HG03439 (cell line): Measurements from ENCODE around the gene FRRS1L.

Source experiments
- ATAC-seq: cut with Tn5 transposase; IDR thresholded peaks from one replicate; pipeline ENCODE4 v1.9.1; 2021; ENCODE audit warnings: mild to moderate bottlenecking, moderate library complexity; ENCODE audit not compliant: unreplicated experiment

The FRRS1L gene, protein sequence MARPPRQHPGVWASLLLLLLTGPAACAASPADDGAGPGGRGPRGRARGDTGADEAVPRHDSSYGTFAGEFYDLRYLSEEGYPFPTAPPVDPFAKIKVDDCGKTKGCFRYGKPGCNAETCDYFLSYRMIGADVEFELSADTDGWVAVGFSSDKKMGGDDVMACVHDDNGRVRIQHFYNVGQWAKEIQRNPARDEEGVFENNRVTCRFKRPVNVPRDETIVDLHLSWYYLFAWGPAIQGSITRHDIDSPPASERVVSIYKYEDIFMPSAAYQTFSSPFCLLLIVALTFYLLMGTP

GRCh38 chr9:109166771-109167601, at the start of gene FRRS1L:
Gene FRRS1L (minus strand): TSS chr9:109167249. CDS start chr9:109167138, 111 bp downstream.
- ATAC-seq: no peak

GRCh38 chr9:109214414-109214813, 47.4 kb upstream of the FRRS1L start:
- ATAC-seq: no peak

GRCh38 chr9:109213285-109214121, 46.5 kb upstream of the FRRS1L start:
- no peak for ATAC-seq

- no peak for ATAC-seq
Measured at GRCh38 chr9:109212768-109213167, 45.7 kb upstream of the FRRS1L start.

GRCh38 chr9:109206670-109207069, 39.6 kb upstream of the FRRS1L start:
- ATAC-seq: no peak

DNA sequence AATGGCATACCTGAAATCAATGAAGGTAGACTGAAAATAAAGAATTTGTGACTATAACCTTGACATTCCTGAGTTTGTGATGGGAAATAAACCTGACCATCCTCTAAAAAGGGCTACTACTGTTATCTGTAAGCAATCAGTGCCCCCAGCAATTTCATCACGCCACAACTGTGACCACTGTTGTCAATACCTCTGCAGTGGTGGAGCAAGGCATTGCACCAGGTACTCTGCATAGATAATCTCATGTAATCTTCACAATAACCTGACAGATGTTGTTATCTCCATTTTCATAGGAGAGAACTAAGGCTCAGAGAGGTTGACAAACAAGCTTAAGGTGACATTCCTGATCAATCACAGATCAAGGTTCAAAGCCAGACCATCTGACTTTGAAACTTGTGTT, 38.5 kb upstream of the FRRS1L start:
- no peak for ATAC-seq

- ATAC-seq: no peak
Measured at GRCh38 chr9:109203761-109204360, 36.8 kb upstream of the FRRS1L start.

DNA sequence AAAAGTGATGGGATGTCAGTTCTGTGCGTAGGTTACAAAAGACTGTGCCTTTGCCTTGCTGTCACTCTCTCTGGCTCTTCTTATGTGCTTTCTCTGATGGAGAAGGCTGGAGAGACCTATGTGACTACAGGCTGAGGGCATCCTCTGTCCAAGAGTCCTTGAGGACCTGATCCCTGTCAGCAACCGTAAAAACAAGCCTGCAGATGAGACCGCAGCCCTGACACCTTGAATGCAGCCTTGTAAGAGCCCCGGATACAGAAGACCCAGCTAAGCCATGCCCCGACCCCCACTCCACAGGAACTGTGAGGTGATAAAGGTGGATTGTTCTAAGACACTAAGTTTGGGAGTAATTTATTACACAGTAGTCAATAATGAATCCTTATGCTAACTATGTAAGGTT, 32.6 kb upstream of the FRRS1L start:
- no peak for ATAC-seq

- no peak for ATAC-seq
Measured at GRCh38 chr9:109198736-109199382, 31.8 kb upstream of the FRRS1L start.

- ATAC-seq: no peak
Measured at GRCh38 chr9:109193974-109194556, 27.0 kb upstream of the FRRS1L start.

DNA sequence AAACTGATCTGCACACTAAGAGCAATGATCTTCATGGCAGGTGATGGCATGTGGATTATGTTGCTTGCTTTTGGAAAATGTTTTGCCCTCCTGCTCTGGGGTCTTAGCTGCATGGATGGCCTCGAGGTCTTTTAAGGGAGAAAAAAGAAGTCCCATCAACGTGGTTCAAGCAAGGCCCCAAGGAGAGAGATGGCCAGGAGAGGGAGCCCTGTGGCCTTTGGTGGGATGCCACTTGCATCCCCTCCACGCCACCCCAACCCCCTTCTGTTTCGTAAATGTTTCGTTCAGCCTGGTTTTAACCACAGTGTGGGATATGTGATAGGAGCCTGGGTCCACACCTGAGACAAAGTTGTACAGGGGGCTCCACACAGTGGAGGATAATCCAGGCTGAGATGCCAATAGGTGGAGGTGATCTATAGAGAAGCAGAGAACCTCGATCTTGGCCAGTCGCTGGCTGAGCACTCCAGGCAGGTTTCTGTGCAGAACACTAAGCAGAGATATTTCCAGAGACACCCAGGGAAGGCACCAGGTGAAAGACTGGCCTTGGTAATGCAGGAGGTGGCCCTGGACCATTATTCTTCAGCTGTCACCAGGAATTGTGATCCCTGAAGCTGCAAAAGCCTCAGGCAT, 25.8 kb upstream of the FRRS1L start:
- no peak for ATAC-seq

DNA sequence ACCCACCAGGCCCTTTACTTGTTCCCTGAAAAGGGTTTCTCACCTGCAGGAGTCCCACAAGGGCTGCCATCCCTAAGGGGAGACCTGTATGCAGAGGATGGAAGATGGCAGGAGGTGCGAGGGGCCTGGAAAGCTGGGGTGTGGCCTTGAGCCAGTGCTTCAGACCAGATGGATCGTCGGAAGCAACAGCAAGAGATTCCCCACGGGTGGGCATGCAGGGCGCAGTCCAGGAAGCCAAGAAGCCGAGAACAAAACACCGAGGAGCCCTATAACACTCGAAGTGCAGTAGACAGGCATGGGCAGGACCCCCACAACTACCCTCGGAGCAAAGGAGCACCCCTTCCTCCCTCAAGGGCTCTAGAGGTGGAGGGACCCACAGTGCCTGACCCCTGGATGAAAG, 24.7 kb upstream of the FRRS1L start:
- ATAC-seq: no peak

DNA sequence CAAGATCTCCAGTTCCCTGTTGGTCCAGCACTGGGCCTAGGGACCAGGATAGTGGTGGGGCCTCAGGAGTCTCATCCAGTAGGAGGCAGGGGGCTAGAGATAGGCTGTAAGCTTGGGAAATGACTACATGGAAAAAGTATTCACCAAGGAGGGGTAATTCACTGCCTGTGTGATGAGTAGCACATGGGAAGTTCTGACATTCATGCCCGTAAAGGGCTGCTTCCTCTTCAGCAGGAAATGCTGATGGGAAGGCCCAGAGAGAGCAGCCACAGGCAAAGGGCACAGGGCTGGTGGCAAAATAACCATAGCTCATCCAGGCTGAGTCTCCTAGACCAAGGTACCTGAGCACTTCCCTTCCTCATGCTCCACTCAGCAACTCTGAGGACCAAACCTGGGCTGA, 23.1 kb upstream of the FRRS1L start:
- no peak for ATAC-seq

DNA sequence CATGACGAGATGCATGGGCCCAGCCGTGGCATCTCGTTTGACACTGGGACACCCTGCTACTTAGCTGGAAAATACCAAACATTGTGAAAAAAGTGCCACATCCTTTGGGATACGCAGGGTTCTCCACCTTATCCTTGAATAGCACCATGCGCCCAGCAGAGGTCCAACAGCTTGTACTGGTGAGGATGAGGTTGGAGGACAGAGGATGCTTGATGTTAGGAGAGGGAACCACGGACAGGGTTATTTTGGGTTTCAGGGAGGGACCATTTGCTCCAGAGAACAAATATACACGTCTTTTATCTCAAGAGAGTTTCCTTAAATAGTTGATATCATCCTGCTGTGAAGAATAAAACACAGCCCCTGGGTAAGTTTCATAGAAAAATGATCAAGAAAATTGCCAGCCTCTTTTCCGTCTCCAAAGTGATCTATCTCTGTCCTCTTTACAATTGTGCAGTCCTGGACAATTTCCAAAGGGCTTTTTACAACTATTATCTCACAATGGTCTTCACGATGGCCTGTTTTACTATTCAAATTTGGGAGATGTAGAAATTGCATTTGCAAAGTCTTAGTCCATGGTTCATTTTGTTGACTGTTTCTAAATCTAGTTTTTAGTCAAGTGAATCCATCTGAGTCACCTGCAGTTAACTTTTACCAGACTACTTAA, 19.9 kb upstream of the FRRS1L start:
- no peak for ATAC-seq

GRCh38 chr9:109182940-109183798, 16.1 kb upstream of the FRRS1L start:
- no peak for ATAC-seq

GRCh38 chr9:109182550-109182939, 15.5 kb upstream of the FRRS1L start:
- ATAC-seq: no peak

GRCh38 chr9:109181284-109181683, 14.2 kb upstream of the FRRS1L start:
- peak; percentile 49 for ATAC-seq
